ENCODE results near the gene SLC22A9. TPM values are rescaled to one million over a fixed set of nuclear protein-coding genes. Genes with fewer than 3 reads are reported as not detected.

The SLC22A9 gene
- total RNA-seq, 4 donors from 2014 or later, result not detected

GRCh38 chr11:63352144-63352543, 17.4 kb upstream of the SLC22A9 start:
- H3K9me3 ChIP-seq, result peaks cover 0 to 27% (median 0%) of the 10 kb centered on the region in 4 donors
- no peak for DNase-seq (ENCODE audit: low spot score in 2 of 2)
- no peak for TF ChIP-seq POLR2A (IDR thresholded peaks at IDR 0.05)
- TF ChIP-seq, protein P1, sequence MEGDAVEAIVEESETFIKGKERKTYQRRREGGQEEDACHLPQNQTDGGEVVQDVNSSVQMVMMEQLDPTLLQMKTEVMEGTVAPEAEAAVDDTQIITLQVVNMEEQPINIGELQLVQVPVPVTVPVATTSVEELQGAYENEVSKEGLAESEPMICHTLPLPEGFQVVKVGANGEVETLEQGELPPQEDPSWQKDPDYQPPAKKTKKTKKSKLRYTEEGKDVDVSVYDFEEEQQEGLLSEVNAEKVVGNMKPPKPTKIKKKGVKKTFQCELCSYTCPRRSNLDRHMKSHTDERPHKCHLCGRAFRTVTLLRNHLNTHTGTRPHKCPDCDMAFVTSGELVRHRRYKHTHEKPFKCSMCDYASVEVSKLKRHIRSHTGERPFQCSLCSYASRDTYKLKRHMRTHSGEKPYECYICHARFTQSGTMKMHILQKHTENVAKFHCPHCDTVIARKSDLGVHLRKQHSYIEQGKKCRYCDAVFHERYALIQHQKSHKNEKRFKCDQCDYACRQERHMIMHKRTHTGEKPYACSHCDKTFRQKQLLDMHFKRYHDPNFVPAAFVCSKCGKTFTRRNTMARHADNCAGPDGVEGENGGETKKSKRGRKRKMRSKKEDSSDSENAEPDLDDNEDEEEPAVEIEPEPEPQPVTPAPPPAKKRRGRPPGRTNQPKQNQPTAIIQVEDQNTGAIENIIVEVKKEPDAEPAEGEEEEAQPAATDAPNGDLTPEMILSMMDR (IDR thresholded peaks at IDR 0.05), result no peak
- TF ChIP-seq EP300 (IDR thresholded peaks at IDR 0.05), result no peak
- no peak overlapping the region for H3K27ac ChIP-seq
- H3K36me3 ChIP-seq, result no peaks in the 10 kb centered on the region
- H3K4me3 ChIP-seq, result no peak overlapping the region
- no peaks in the 10 kb centered on the region for H3K4me1 ChIP-seq
- no peaks in the 10 kb centered on the region for H3K27me3 ChIP-seq
- WGBS, 2 donors, result 73% methylated on average over 4 of the region's 4 CpGs

GRCh38 chr11:63362196-63362793, 7.3 kb upstream of the SLC22A9 start:
- TF ChIP-seq EP300 (IDR thresholded peaks at IDR 0.05), result no peak
- no peak for TF ChIP-seq POLR2A (IDR thresholded peaks at IDR 0.05)
- TF ChIP-seq, protein P1 (IDR thresholded peaks at IDR 0.05), result no peak
- no peaks in the 10 kb centered on the region for H3K36me3 ChIP-seq
- H3K4me3 ChIP-seq, result no peak overlapping the region
- H3K27me3 ChIP-seq, result no peaks in the 10 kb centered on the region
- no peak for DNase-seq (ENCODE audit: low spot score in 2 of 2)
- no peak overlapping the region for H3K27ac ChIP-seq
- peaks cover 0 to 44% (median 2%) of the 10 kb centered on the region in 4 donors for H3K9me3 ChIP-seq
- no peaks in the 10 kb centered on the region for H3K4me1 ChIP-seq
- WGBS, 2 donors, result 74 to 90% methylated on average over 1 of the region's 1 CpG

DNA sequence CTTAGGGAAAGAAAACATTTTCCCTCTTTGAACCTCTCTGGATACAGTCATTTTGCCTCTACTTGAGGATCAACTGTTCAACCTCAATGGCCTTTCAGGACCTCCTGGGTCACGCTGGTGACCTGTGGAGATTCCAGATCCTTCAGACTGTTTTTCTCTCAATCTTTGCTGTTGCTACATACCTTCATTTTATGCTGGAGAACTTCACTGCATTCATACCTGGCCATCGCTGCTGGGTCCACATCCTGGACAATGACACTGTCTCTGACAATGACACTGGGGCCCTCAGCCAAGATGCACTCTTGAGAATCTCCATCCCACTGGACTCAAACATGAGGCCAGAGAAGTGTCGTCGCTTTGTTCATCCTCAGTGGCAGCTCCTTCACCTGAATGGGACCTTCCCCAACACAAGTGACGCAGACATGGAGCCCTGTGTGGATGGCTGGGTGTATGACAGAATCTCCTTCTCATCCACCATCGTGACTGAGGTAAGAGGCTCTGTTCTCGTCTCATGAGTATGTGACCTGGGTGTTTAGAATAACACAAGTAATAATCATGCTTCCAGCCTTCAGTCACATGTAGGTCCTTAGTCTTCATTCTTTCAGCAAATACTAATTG, 495 bp downstream of the SLC22A9 start:
- Histone ChIP-seq H3K9me3 (peaks cover 0 to 3% (median 0%) of the 10 kb centered on the region in 4 donors), H3K4me3 (no peak overlapping the region), H3K27me3 (no peaks in the 10 kb centered on the region), H3K27ac (no peak overlapping the region), H3K4me1 (no peaks in the 10 kb centered on the region), H3K36me3 (no peaks in the 10 kb centered on the region)
- no peak for DNase-seq (ENCODE audit: low spot score in 2 of 2)
- 87 to 90% methylated on average over 7 of the region's 7 CpGs for WGBS, 2 donors
- no peak for TF ChIP-seq POLR2A (IDR thresholded peaks at IDR 0.05)
- TF ChIP-seq, protein P1 (IDR thresholded peaks at IDR 0.05), result no peak
- TF ChIP-seq EP300 (IDR thresholded peaks at IDR 0.05), result no peak

- no peaks in the 10 kb centered on the region for H3K36me3 ChIP-seq
- no peak for DNase-seq (ENCODE audit: low spot score in 2 of 2)
- H3K4me1 ChIP-seq, result no peaks in the 10 kb centered on the region
- 73 to 80% methylated on average over 2 of the region's 2 CpGs for WGBS, 2 donors
- no peak for TF ChIP-seq EP300 (IDR thresholded peaks at IDR 0.05)
- no peak for TF ChIP-seq POLR2A (IDR thresholded peaks at IDR 0.05)
- TF ChIP-seq, protein P1 (IDR thresholded peaks at IDR 0.05), result no peak
- no peak overlapping the region for H3K27ac ChIP-seq
- H3K27me3 ChIP-seq, result no peaks in the 10 kb centered on the region
- H3K4me3 ChIP-seq, result no peak overlapping the region
- peaks cover 0 to 3% (median 0%) of the 10 kb centered on the region in 4 donors for H3K9me3 ChIP-seq
Measured at GRCh38 chr11:63371396-63371795, 1.8 kb downstream of the SLC22A9 start.

DNA sequence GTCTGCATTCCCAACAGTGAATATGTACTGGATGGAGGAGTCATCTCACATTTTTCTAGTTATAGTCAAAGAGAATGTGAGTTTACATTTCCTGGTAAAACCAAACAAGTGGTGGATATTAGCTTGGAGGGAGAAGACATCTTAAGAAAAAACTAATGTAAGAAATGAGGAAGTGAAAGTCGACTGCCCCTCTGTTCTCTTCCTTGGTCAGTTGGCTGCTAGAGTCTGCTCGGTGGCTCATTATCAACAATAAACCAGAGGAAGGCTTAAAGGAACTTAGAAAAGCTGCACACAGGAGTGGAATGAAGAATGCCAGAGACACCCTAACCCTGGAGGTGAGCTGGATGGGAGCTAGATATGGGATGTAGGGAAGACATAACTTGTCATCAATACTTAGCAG, 5.8 kb downstream of the SLC22A9 start:
- no peaks in the 10 kb centered on the region for H3K36me3 ChIP-seq
- H3K4me1 ChIP-seq, result no peaks in the 10 kb centered on the region
- TF ChIP-seq POLR2A (IDR thresholded peaks at IDR 0.05), result no peak
- no peak for TF ChIP-seq EP300 (IDR thresholded peaks at IDR 0.05)
- TF ChIP-seq, protein P1 (IDR thresholded peaks at IDR 0.05), result no peak
- no peak for DNase-seq (ENCODE audit: low spot score in 2 of 2)
- WGBS, 2 donors, result 45 to 49% methylated on average over 2 of the region's 2 CpGs
- no peak overlapping the region for H3K4me3 ChIP-seq
- no peaks in the 10 kb centered on the region for H3K9me3 ChIP-seq
- no peaks in the 10 kb centered on the region for H3K27me3 ChIP-seq
- no peak overlapping the region for H3K27ac ChIP-seq
